Activated naive CD4-positive, alpha-beta T cell treated with anti-CD3 and anti-CD28 coated beads, Interleukin-2, amount 10 ng/mL, durations not matched to agents 7 days and 5 days (primary cell): ENCODE results near the gene SH3TC2.

Experiments
- CTCF ChIA-PET: fragments of 350-600 bp; sonication (Branson Sonifier 250); formaldehyde crosslinking; loops from one replicate; lab custom pipeline; 2021; ENCODE audit warnings: antibody characterized with exemption; lab: Charles Lee
- DNase-seq: peaks from one replicate; pipeline ENCODE4 v3.0.0-alpha.2; 2020
- H3K27ac Mint-ChIP-seq: one replicate; pipeline ENCODE4 v1.8.0; 2021; ENCODE audit warnings: mild to moderate bottlenecking, moderate library complexity, mixed read lengths
- H3K27me3 Mint-ChIP-seq: one replicate; pipeline ENCODE4 v1.8.0; 2021; ENCODE audit warnings: mild to moderate bottlenecking, mixed read lengths
- H3K36me3 Mint-ChIP-seq: one replicate; pipeline ENCODE4 v1.8.0; 2021; ENCODE audit warnings: mixed read lengths
- H3K4me1 Mint-ChIP-seq: one replicate; pipeline ENCODE4 v1.8.0; 2021; ENCODE audit warnings: mixed read lengths
- H3K4me3 Mint-ChIP-seq: one replicate; pipeline ENCODE4 v1.8.0; 2021; ENCODE audit warnings: mild to moderate bottlenecking, moderate library complexity, mixed read lengths
- H3K9me3 Mint-ChIP-seq: one replicate; pipeline ENCODE4 v1.8.0; 2021; ENCODE audit warnings: mixed read lengths

SH3TC2 gene

DNA sequence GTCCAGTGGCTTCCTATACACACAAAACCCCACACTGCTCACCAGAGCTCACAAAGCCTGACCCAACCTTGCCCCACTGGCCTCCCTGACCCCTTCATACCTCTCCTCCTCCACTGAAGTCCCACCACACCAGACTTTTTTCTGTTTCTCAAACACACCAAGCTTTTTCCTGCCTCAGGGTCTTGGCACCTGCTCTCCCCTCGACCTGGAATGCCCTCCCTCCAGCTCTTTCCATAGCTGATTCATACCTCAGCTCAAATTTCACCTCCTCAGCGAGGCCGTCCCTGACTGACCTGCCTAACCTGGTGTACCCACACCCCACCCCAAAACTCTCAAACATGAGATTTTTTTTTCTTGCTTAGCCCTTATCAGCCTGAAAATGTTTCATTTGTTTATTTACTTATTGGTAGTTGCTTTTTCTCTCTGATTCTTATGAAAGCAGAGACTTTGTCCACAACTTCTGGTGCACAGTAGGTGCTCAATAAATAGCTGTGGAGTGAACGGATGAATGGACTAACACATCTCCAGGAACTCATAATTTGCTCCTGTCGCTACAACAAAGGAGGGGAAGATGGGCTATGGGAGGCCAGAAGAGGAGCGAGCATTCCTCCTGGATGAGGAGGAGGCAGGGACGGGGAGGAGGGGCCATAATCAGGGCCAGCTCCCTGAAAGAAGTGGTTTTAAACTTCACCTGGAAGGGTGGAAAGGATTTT lies 84.3 kb downstream of the SH3TC2 start:
- no peak overlapping the region for H3K27ac Mint-ChIP-seq
- H3K4me1 Mint-ChIP-seq: no peaks in the 10 kb centered on the region
- CTCF ChIA-PET: interaction anchor here (0.5 to 2.7 kb wide), 4 partner anchors 20 to 1150 kb away, joined by 3 to 8 read pairs (median 4); no protein-coding TSS in a partner anchor
- peaks cover 14% of the 10 kb centered on the region for H3K27me3 Mint-ChIP-seq
- no peaks in the 10 kb centered on the region for H3K36me3 Mint-ChIP-seq
- DNase-seq: no peak
- H3K4me3 Mint-ChIP-seq: no peak overlapping the region
- H3K9me3 Mint-ChIP-seq: no peaks in the 10 kb centered on the region

- H3K4me3 Mint-ChIP-seq: no peak overlapping the region
- no peaks in the 10 kb centered on the region for H3K36me3 Mint-ChIP-seq
- peaks cover 13% of the 10 kb centered on the region for H3K27me3 Mint-ChIP-seq
- H3K9me3 Mint-ChIP-seq: no peaks in the 10 kb centered on the region
- CTCF ChIA-PET: interaction anchor here (2.0 kb wide), 1 partner anchor 244 kb away, joined by 4 read pairs; no protein-coding TSS in a partner anchor
- H3K27ac Mint-ChIP-seq: no peak overlapping the region
- no peaks in the 10 kb centered on the region for H3K4me1 Mint-ChIP-seq
- DNase-seq: no peak
Measured at GRCh38 chr5:148976569-148977381, 86.1 kb downstream of the SH3TC2 start.

DNA sequence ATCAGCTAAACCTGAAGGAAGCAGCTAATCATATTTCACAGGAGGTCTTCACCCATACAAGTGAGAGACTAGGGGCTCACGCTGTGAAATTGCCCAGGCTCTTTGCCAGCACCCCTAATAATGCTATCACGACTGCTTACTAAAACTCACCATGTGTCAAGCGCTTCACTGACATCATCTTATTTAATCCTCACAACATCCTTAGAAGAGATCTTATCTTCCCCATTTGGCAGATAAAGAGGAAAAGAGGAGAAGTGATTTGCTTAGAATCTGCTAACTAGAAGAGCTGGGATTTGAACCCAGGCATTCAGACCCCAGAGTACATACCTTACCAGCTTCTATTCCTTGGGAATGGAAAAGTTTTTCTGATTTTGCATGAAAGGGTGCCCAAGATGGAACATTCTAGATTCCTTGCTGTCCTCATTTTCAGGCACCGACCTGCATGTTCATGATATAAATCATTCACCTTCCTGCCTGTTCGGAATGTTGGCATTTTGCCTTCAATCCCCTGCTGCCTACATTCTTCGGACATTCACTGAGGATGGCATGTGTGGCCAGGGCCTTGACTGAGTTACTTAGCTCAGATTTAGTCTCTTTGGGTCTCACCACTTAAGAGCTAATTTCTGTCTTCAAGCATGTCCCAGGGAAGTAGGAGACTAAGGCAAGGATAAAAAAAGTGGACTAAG lies 88.1 kb downstream of the SH3TC2 start:
- H3K4me3 Mint-ChIP-seq: no peak overlapping the region
- no peaks in the 10 kb centered on the region for H3K36me3 Mint-ChIP-seq
- CTCF ChIA-PET: no interaction called here
- no peaks in the 10 kb centered on the region for H3K4me1 Mint-ChIP-seq
- H3K27ac Mint-ChIP-seq: no peak overlapping the region
- H3K27me3 Mint-ChIP-seq: peaks cover 18% of the 10 kb centered on the region
- DNase-seq: no peak
- no peaks in the 10 kb centered on the region for H3K9me3 Mint-ChIP-seq

GRCh38 chr5:148973455-148973854 lies 89.4 kb downstream of the SH3TC2 start:
- H3K4me3 Mint-ChIP-seq: no peak overlapping the region
- DNase-seq: no peak
- H3K36me3 Mint-ChIP-seq: no peaks in the 10 kb centered on the region
- CTCF ChIA-PET: no interaction called here
- no peak overlapping the region for H3K27ac Mint-ChIP-seq
- no peaks in the 10 kb centered on the region for H3K9me3 Mint-ChIP-seq
- no peaks in the 10 kb centered on the region for H3K4me1 Mint-ChIP-seq
- H3K27me3 Mint-ChIP-seq: peaks cover 20% of the 10 kb centered on the region

DNA sequence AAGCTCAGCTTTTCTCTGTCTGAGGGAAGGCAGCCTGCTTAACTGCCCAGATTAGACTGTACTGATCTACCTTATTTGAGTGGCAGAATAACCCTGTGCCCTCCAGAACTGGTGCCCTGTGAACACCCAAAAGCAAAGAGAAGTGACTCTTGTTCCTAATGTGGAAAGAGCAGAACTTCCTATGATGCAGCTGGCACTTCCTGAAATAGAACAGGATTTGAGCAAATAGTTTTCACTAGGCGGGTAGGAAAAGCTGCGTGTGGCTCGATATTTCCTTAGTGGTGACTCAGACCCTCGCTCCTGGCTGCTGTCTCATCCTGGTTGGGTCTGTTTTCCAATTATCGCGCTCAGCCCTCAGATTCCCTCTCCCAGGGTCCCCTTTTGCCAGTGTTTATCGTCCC lies 89.9 kb downstream of the SH3TC2 start:
- no peak overlapping the region for H3K4me3 Mint-ChIP-seq
- CTCF ChIA-PET: no interaction called here
- peaks cover 17% of the 10 kb centered on the region for H3K27me3 Mint-ChIP-seq
- H3K9me3 Mint-ChIP-seq: no peaks in the 10 kb centered on the region
- no peak for DNase-seq
- H3K27ac Mint-ChIP-seq: no peak overlapping the region
- H3K36me3 Mint-ChIP-seq: no peaks in the 10 kb centered on the region
- H3K4me1 Mint-ChIP-seq: no peaks in the 10 kb centered on the region

DNA sequence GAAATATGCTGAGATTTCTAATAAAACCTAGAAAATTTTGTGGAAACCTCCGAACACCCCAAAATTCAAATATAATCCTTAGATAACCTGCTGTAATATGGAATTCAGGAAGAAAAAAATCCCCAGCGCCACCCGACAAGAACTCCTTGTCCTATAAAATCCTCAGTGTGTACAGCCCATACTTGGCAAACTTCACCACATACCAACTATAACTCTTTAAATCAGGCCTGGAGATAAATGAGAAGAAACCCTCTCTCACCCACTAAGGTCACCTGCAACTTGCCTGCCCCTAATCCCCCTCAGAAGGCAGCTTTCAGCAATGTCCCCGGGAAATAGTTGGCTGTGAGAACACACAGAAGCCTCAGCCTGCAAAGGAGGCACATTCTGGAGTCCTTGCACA lies 90.5 kb downstream of the SH3TC2 start:
- H3K4me3 Mint-ChIP-seq: no peak overlapping the region
- peaks cover 17% of the 10 kb centered on the region for H3K27me3 Mint-ChIP-seq
- CTCF ChIA-PET: no interaction called here
- H3K27ac Mint-ChIP-seq: no peak overlapping the region
- H3K9me3 Mint-ChIP-seq: no peaks in the 10 kb centered on the region
- H3K4me1 Mint-ChIP-seq: no peaks in the 10 kb centered on the region
- no peaks in the 10 kb centered on the region for H3K36me3 Mint-ChIP-seq
- DNase-seq: no peak

GRCh38 chr5:148970876-148971275 lies 92.0 kb downstream of the SH3TC2 start:
- Mint-ChIP-seq H3K36me3 (no peaks in the 10 kb centered on the region), H3K4me1 (no peaks in the 10 kb centered on the region), H3K4me3 (no peak overlapping the region), H3K27ac (no peak overlapping the region), H3K9me3 (no peaks in the 10 kb centered on the region), H3K27me3 (peaks cover 17% of the 10 kb centered on the region)
- no peak for DNase-seq
- CTCF ChIA-PET: no interaction called here

DNA sequence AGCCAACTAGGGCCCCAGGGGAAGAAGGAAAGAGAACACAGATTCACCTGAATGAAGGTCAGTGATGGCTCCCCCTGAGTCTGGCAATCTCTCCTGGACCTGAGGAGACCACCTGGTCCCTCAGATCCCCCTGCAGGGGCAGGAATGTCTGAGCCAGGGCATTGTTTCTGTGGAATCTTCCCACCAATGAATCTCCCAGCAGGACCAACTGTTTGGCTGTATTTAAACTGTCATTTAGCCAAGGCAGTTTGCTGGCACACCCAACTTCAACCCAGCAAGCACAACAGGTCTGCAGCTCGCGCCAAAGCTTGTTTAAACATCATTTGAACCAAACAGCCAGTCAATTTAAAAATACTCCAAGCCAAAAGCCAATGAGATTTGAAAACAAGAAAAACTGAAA lies 92.6 kb downstream of the SH3TC2 start:
- CTCF ChIA-PET: interaction anchor here (1.2 kb wide), 1 partner anchor 11 kb away, joined by 3 read pairs; no protein-coding TSS in a partner anchor
- Mint-ChIP-seq H3K36me3 (no peaks in the 10 kb centered on the region), H3K4me1 (no peaks in the 10 kb centered on the region), H3K4me3 (no peak overlapping the region), H3K27me3 (peaks cover 17% of the 10 kb centered on the region), H3K9me3 (no peaks in the 10 kb centered on the region), H3K27ac (no peak overlapping the region)
- DNase-seq: no peak

DNA sequence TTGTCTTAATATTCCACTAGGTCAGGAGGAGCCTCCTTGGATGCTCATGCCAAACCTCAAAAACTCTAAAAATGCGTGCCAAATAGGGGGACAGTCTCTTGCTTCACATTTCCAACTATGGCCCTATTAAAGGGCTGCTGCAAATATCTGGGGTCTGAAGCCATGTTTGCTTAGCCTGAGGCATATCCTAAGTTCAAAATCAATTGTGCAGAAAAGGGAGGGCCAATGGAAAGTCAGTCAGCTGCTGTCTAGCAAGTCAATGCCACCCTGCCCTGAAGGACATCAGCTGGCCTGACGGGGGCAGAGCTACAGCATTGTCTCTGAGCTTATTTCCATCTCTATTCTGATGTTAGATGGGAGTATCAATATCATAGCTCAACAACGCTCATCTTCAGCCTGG lies 93.6 kb downstream of the SH3TC2 start:
- DNase-seq: no peak
- no peaks in the 10 kb centered on the region for H3K36me3 Mint-ChIP-seq
- H3K27ac Mint-ChIP-seq: no peak overlapping the region
- H3K4me3 Mint-ChIP-seq: no peak overlapping the region
- H3K4me1 Mint-ChIP-seq: no peaks in the 10 kb centered on the region
- CTCF ChIA-PET: interaction anchor here (0.7 to 1.6 kb wide), 3 partner anchors 11 to 149 kb away, joined by 3 to 5 read pairs (median 4); no protein-coding TSS in a partner anchor
- peaks cover 17% of the 10 kb centered on the region for H3K27me3 Mint-ChIP-seq
- no peaks in the 10 kb centered on the region for H3K9me3 Mint-ChIP-seq

GRCh38 chr5:148968311-148968710 lies 94.6 kb downstream of the SH3TC2 start:
- H3K9me3 Mint-ChIP-seq: peaks cover 3% of the 10 kb centered on the region
- no peak for DNase-seq
- H3K4me3 Mint-ChIP-seq: no peak overlapping the region
- H3K4me1 Mint-ChIP-seq: peaks cover 8% of the 10 kb centered on the region
- H3K27me3 Mint-ChIP-seq: peaks cover 12% of the 10 kb centered on the region
- H3K27ac Mint-ChIP-seq: no peak overlapping the region
- CTCF ChIA-PET: interaction anchor here (1.6 kb wide), 1 partner anchor 148 kb away, joined by 4 read pairs; no protein-coding TSS in a partner anchor
- H3K36me3 Mint-ChIP-seq: no peaks in the 10 kb centered on the region

DNA sequence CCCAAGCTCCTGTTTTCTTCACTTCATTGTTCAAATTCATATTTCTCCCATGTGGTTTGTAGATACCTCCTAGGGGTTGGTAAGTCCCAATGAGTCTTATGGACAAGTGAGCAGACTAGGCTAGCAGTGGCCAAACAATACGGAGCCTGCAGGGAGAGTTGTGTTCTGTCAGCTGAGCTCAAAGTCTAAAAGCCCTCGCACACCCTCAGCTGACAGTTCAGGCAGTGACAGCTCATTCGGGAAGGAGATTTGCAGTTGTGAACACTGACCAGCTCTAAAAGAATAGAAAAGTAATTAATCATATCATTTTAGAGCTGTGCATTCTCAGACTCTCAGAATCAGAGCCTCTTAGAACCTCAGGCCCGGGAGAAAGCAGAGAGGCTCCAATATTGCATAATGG lies 95.1 kb downstream of the SH3TC2 start:
- H3K27ac Mint-ChIP-seq: no peak overlapping the region
- peaks cover 9% of the 10 kb centered on the region for H3K4me1 Mint-ChIP-seq
- H3K36me3 Mint-ChIP-seq: no peaks in the 10 kb centered on the region
- peaks cover 3% of the 10 kb centered on the region for H3K9me3 Mint-ChIP-seq
- H3K4me3 Mint-ChIP-seq: no peak overlapping the region
- H3K27me3 Mint-ChIP-seq: peaks cover 12% of the 10 kb centered on the region
- CTCF ChIA-PET: interaction anchor here (1.1 to 1.6 kb wide), 2 partner anchors 147 to 226 kb away, joined by 3 to 4 read pairs; no protein-coding TSS in a partner anchor
- DNase-seq: no peak

DNA sequence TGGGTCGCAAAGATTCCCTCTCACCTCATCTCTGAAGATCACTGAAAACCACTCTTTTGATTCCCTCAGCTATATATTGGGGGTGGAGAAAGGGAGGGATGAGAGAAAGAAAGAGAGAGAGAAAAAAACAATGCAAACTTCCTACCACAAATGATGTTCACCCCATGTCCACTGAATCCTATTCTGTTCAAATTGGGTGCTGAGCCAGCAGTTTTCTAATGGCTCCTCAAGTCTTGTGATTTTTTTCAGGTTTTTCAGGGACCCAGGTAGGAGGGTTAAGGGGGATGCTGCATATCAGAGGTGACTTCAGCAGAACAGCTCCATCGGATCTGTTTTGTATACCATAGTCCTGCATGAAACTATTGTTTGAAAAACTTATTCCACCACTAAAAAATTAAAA lies 95.9 kb downstream of the SH3TC2 start:
- Mint-ChIP-seq H3K4me3 (no peak overlapping the region), H3K27ac (no peak overlapping the region)
- CTCF ChIA-PET: interaction anchor here (0.5 to 1.1 kb wide), 3 partner anchors 9 to 226 kb away, joined by 3 read pairs; no protein-coding TSS in a partner anchor

GRCh38 chr5:148966348-148966747 lies 96.5 kb downstream of the SH3TC2 start:
- Mint-ChIP-seq H3K36me3 (no peaks in the 10 kb centered on the region), H3K27me3 (peaks cover 9% of the 10 kb centered on the region), H3K9me3 (peaks cover 3% of the 10 kb centered on the region), H3K4me3 (no peak overlapping the region), H3K4me1 (peaks cover 9% of the 10 kb centered on the region), H3K27ac (no peak overlapping the region)
- no peak for DNase-seq
- CTCF ChIA-PET: interaction anchor here (0.8 kb wide), 1 partner anchor 9 kb away, joined by 3 read pairs; no protein-coding TSS in a partner anchor

More for the DNA sequence above, 95.9 kb downstream of the SH3TC2 start:
- Mint-ChIP-seq H3K9me3 (peaks cover 3% of the 10 kb centered on the region), H3K27me3 (peaks cover 9% of the 10 kb centered on the region), H3K4me1 (peaks cover 9% of the 10 kb centered on the region), H3K36me3 (no peaks in the 10 kb centered on the region)
- no peak for DNase-seq
